Inflammatory macrophage treated with lipopolysaccharide for 4 hours (primary cell): ENCODE data around the gene ZYG11A.

ENCODE experiments used
- DNase-seq: peaks from one replicate; pipeline ENCODE4 v3.0.0-alpha.2; 2020

Gene ZYG11A

DNA sequence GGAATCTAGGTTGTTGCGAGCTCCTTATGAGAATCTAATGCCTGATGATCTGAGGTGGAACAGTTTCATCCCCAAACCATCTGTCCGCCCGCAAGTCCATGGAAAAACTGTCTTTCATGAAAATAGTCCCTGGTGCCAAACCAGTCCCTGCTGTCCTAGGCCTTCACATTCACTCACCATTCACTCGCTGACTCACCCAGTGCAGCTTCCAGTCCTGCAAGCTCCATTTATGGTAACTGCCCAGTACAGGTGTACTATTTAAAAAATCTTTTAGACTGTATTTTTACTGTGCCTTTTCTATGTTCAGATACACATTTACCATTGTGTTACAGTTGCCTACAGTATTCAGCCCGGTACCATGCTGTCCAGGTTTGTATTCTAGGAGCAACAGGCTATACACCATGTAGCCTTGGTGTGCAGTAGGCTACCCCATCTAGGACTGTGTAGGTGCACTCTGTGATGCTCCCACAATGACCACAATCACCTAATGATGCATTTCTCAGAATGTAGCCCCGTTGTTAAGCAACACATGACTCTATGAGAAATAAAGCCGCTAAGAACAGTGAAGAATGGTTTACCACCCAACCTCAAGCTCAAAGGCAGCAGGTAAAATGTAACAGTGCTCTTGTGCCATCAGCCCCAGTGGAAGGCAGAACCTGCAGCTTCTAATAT is 76.6 kb downstream of the ZYG11A start:
- no peak for DNase-seq

DNA sequence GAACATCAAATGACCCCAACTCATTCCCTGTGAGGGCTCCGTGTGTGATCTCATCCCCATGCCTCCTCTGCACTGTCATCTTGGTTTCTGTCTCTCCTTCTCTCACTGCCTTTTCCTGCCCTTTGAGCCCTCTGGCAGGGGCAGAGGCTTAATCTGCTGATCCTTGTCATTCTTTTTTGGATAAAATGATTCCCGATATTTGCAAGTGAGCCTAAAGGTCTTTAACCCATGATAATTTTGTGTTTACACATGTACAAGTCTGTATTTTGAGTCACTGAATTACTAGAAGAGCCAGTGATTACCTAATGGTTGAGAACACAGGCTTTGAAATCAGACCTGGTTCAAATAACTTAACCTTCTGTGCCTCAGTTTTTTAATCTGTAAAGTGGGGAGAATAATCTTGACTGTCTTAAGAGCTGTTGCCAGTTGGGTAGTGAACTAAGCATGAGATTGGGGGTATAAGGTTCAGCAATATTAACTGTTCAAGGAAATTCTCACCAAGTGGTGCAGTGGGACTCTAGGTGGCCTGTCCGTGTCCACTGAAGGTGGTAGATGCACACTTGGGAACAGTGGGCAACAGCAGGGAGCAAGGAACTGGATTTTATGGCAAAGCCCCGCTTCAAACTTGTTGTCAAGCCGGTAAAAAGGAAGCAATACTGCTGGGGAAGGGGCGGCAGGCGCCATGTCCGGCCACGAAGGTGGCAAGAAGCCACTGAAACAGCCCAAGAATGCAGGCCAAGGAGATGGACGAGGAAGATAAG is 77.3 kb downstream of the ZYG11A start:
- DNase-seq = no peak

DNA sequence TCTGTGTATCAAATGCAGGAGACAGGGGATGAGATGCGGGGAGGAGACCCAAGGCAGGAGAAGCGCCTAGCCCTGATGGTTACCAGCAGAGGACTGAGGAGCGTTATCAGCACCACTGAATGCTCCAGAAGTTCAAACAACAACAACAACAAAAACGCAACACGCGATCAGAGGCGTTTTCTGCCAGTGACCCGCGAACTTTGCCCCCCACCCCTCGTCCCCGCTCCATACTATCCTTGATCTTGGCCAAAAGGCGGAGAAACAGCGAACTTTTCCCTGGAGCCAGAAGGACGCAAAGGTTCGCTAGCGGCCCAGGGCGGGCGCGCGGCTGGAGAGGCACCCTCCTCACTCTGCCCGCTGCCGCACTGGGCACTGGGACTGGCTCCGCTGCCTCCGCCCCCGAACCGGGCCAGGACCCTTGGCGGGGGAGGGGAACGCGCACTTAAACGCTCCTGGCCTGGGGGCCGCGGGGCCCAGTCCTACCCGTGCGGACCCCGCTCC is 78.3 kb downstream of the ZYG11A start:
- no peak for DNase-seq

DNA sequence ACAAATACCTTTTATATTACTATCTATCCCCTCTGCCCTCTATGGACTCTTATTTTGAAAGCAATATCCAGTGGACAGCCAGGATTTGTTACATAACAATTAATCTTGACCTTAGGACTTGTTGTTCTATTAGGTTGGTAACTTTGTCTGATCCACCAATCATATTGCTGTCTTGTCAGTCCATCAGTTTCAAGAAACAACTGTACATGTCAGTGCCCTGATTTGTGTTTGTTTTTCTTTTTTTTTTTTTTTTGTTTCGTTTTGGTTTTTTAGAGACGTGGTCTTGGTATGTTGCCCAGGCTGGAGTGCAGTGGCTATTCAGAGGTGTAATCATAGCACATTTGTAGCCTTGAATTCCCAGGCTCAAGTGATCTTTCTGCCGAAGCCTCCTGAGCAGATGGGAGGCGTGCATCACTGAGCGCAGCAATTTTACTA is 83.0 kb downstream of the ZYG11A start:
- no peak for DNase-seq

GRCh38 chr1:52926864-52927211 is 84.3 kb downstream of the ZYG11A start:
- DNase-seq = no peak

- DNase-seq = peak; percentile 67
Measured at GRCh38 chr1:52927212-52928014, 84.9 kb downstream of the ZYG11A start, which contains the start of gene SCP2. Gene SCP2, plus strand, starts transcription at chr1:52927276. Its CDS starts 121 bp downstream, at chr1:52927397.

- no peak for DNase-seq
Measured at GRCh38 chr1:52928015-52928404, 85.5 kb downstream of the ZYG11A start.

DNA sequence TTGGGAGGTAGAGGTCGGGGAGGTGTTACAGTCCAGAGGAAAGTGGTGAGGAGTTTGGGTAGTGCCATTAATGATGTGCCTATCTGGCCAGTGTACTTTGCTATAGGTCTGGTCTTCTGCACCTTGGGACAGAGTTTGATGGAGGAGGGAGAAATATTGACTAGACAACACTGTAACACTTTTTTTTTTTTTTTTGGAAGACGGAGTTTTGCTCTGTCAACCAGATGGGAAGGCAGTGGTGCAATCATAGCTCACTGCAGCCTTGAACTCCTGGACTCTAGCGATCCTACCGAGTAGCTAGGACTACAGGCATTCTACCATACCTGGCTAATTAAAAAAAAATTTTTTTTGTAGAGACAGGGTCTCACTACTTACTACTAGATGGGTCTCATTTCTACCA is 86.5 kb downstream of the ZYG11A start:
- DNase-seq = no peak

- no peak for DNase-seq
Measured at GRCh38 chr1:52937433-52938182, 95.0 kb downstream of the ZYG11A start.

- DNase-seq = no peak
Measured at GRCh38 chr1:52938183-52938451, 95.6 kb downstream of the ZYG11A start.

DNA sequence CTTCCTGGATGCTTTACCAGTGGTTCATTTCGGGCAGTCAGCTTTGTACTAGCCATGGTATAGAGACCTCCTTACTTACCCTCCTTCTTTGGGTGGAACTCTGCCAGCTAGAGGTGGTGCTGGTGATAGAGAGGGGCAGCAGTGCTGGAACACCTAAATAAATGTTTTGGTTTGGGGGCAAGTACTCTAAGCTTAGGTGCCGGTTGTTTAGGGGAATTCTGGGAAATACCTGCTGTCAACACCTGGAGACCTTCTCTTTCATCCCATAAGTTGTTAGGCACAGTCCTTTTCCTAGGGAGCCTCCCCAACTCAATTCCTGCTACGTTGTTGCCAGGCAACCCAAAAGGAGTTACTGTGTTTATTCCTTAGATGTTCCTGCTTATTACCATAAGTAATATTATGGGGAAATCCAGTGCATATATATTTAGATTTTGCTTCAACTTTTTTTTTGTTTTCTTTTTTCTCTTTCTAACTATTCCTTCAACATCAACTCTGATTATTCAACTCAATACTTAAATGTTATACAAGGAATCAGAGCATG is 101.4 kb downstream of the ZYG11A start:
- no peak for DNase-seq

GRCh38 chr1:52944566-52944965 is 102.0 kb downstream of the ZYG11A start:
- no peak for DNase-seq
